Fibroblast of lung (primary cell): Measurements from ENCODE around the gene ARID3A. TPM values are rescaled to one million over a fixed set of nuclear protein-coding genes. Genes with fewer than 3 reads are reported as not detected.

Experiments
- DNase-seq, 2 donors: peaks; one replicate each; pipeline versions ENCODE4 v3.0.0 to v3.0.0-alpha.2; 2010; ENCODE audit warnings: low read depth in 2 of 2
- H2AFZ ChIP-seq: 2 replicates; pipeline ENCODE4 v1.5.1; 2012; ENCODE audit warnings: low read length, control low read depth, inconsistent platforms
- H3K27ac ChIP-seq: 2 replicates; pipeline ENCODE4 v1.5.1; 2011; ENCODE audit warnings: low read length, control low read depth; ENCODE audit not compliant: insufficient read depth
- H3K27me3 ChIP-seq: 2 replicates; pipeline ENCODE4 v1.5.1; 2011; ENCODE audit warnings: mild to moderate bottlenecking, low read length; ENCODE audit not compliant: control insufficient read depth, insufficient read depth
- H3K36me3 ChIP-seq: 2 replicates; pipeline ENCODE4 v1.5.1; 2011; ENCODE audit warnings: low read length; ENCODE audit not compliant: control insufficient read depth, insufficient read depth
- H3K4me1 ChIP-seq: 2 replicates; pipeline ENCODE4 v1.5.1; 2011; ENCODE audit warnings: low read length; ENCODE audit not compliant: control insufficient read depth, insufficient read depth; ENCODE audit errors: extremely low read depth
- H3K4me2 ChIP-seq: 2 replicates; pipeline ENCODE4 v1.5.1; 2011; ENCODE audit warnings: low read length, control low read depth; ENCODE audit not compliant: insufficient read depth; ENCODE audit errors: extremely low read depth
- H3K4me3 ChIP-seq, 4 experiments: fragments of 200-600 bp in 1 of 4; sonication (generic) in 1 of 4; replicated peaks in 1 of 4; 2 replicates each; pipeline ENCODE4 v1.5.1; 2011 to 2016; ENCODE audit warnings: low read length in 4 of 4, low read depth in 3 of 4, mild to moderate bottlenecking in 3 of 4, control low read depth in 2 of 4, inconsistent platforms in 1 of 4, mixed read lengths in 1 of 4; ENCODE audit not compliant: insufficient read depth in 1 of 4; ENCODE audit errors: control extremely low read depth in 1 of 4
- H3K79me2 ChIP-seq: 2 replicates; pipeline ENCODE4 v1.5.1; 2012; ENCODE audit warnings: mild to moderate bottlenecking, low read length, inconsistent platforms; ENCODE audit not compliant: control insufficient read depth, insufficient read depth
- H3K9ac ChIP-seq: 2 replicates; pipeline ENCODE4 v1.5.1; 2011; ENCODE audit warnings: mild to moderate bottlenecking, low read length, control low read depth; ENCODE audit not compliant: insufficient read depth
- H3K9me3 ChIP-seq: 2 replicates; pipeline ENCODE4 v1.5.1; 2012; ENCODE audit warnings: low read depth, low read length; ENCODE audit not compliant: control insufficient read depth, insufficient read depth
- H4K20me1 ChIP-seq: 2 replicates; pipeline ENCODE4 v1.5.1; 2011; ENCODE audit warnings: low read length; ENCODE audit not compliant: control insufficient read depth, insufficient read depth; ENCODE audit errors: extremely low read depth
- EZH2 ChIP-seq: IDR thresholded peaks from 2 replicates; pipeline ENCODE4 v1.5.1; 2012; ENCODE audit warnings: low read length, control low read depth, mild to moderate bottlenecking; ENCODE audit errors: missing control alignments
- polyA plus RNA-seq, 2 donors: library from polyadenylated mRNA; depleted of rRNA in 1 of 2; stranded (reverse) in 1 of 2; unstranded in 1 of 2; fragments of >200 nt; gene quantifications; 2 replicates each; pipeline ENCODE4 v1.2.1, GENCODE V29; 2011 to 2012; ENCODE audit warnings: missing spikeins in 1 of 2
- total RNA-seq: library from RNA; depleted of rRNA; stranded (reverse); fragments of >200 nt; gene quantifications from 2 replicates; pipeline ENCODE4 v1.2.1, GENCODE V29; 2014
- TF ChIP-seq, protein P1 (sequence below), 2 donors: IDR thresholded peaks in 1 of 2; conservative IDR thresholded peaks in 1 of 2; 1 replicate in 1 of 2; 2 replicates in 1 of 2; pipeline ENCODE4 v1.5.1; 2011 to 2012; ENCODE audit warnings: low read length in 2 of 2, control low read depth in 1 of 2, inconsistent platforms in 1 of 2, low read depth in 1 of 2, mild to moderate bottlenecking in 1 of 2

The ARID3A gene
- total and polyA plus RNA-seq, 2 donors (not counting 1 experiment from before 2014, with no cell fraction given) = 6.4 to 14.9 TPM

DNA sequence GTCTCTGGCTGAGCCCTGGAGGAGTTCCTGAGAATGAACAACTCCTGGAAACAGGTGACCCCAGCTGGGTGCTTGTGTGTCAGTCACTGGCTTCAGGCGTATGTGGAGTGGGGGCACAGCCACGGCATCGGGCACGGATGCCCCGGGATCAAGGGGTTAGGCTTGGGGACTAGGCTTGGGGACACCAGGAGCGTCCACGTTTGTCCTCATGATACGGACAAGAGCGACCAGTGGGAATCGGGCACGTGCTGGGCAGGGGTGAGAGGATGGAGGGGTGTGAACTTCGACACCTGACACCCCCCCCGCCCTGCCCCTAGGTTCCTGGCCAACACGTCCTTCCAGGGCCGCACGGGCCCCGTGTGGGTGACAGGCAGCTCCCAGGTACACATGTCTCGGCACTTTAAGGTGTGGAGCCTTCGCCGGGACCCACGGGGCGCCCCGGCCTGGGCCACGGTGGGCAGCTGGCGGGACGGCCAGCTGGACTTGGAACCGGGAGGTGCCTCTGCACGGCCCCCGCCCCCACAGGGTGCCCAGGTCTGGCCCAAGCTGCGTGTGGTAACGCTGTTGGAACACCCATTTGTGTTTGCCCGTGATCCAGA lies 78.5 kb downstream of the ARID3A start:
- Histone ChIP-seq H3K27me3 (peaks cover 9% of the 10 kb centered on the region), H3K36me3 (peaks cover 1% of the 10 kb centered on the region), H3K4me3 (no peak overlapping the region), H3K9me3 (no peaks in the 10 kb centered on the region), H4K20me1 (no peaks in the 10 kb centered on the region), H3K4me2 (no peak overlapping the region), H3K4me1 (peaks cover 8% of the 10 kb centered on the region), H3K9ac (no peak overlapping the region), H3K79me2 (no peaks in the 10 kb centered on the region), H2AFZ (no peak overlapping the region), H3K27ac (no peak overlapping the region)
- TF ChIP-seq EZH2 = no peak
- TF ChIP-seq, protein P1, sequence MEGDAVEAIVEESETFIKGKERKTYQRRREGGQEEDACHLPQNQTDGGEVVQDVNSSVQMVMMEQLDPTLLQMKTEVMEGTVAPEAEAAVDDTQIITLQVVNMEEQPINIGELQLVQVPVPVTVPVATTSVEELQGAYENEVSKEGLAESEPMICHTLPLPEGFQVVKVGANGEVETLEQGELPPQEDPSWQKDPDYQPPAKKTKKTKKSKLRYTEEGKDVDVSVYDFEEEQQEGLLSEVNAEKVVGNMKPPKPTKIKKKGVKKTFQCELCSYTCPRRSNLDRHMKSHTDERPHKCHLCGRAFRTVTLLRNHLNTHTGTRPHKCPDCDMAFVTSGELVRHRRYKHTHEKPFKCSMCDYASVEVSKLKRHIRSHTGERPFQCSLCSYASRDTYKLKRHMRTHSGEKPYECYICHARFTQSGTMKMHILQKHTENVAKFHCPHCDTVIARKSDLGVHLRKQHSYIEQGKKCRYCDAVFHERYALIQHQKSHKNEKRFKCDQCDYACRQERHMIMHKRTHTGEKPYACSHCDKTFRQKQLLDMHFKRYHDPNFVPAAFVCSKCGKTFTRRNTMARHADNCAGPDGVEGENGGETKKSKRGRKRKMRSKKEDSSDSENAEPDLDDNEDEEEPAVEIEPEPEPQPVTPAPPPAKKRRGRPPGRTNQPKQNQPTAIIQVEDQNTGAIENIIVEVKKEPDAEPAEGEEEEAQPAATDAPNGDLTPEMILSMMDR (conservative IDR thresholded peaks at IDR 0.05 in 1 of 2, IDR thresholded peaks at IDR 0.05 in 1 of 2; ENCODE audit: low read depth in 1 of 2, low read length in 2 of 2) = no peak
- no peak for DNase-seq

DNA sequence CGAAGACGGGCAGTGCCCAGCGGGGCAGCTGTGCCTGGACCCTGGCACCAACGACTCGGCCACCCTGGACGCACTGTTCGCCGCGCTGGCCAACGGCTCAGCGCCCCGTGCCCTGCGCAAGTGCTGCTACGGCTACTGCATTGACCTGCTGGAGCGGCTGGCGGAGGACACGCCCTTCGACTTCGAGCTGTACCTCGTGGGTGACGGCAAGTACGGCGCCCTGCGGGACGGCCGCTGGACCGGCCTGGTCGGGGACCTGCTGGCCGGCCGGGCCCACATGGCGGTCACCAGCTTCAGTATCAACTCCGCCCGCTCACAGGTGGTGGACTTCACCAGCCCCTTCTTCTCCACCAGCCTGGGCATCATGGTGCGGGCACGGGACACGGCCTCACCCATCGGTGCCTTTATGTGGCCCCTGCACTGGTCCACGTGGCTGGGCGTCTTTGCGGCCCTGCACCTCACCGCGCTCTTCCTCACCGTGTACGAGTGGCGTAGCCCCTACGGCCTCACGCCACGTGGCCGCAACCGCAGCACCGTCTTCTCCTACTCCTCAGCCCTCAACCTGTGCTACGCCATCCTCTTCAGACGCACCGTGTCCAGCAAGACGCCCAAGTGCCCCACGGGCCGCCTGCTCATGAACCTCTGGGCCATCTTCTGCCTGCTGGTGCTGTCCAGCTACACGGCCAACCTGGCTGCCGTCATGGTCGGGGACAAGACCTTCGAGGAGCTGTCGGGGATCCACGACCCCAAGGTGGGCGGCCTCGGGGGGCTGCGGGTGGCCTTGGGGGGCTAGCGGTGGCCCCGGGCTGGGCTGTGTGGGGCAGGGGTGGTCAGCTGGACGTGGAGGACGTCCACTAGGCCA lies 79.2 kb downstream of the ARID3A start:
- Histone ChIP-seq H4K20me1 (no peaks in the 10 kb centered on the region), H3K27me3 (peaks cover 6% of the 10 kb centered on the region), H3K27ac (no peak overlapping the region), H3K4me2 (no peak overlapping the region), H2AFZ (no peak overlapping the region), H3K36me3 (peaks cover 1% of the 10 kb centered on the region), H3K79me2 (no peaks in the 10 kb centered on the region), H3K4me1 (peaks cover 13% of the 10 kb centered on the region), H3K9ac (no peak overlapping the region), H3K9me3 (no peaks in the 10 kb centered on the region), H3K4me3 (no peak overlapping the region)
- no peak for DNase-seq
- TF ChIP-seq, protein P1 (conservative IDR thresholded peaks at IDR 0.05 in 1 of 2, IDR thresholded peaks at IDR 0.05 in 1 of 2; ENCODE audit: low read depth in 1 of 2, low read length in 2 of 2) = no peak
- no peak for TF ChIP-seq EZH2

DNA sequence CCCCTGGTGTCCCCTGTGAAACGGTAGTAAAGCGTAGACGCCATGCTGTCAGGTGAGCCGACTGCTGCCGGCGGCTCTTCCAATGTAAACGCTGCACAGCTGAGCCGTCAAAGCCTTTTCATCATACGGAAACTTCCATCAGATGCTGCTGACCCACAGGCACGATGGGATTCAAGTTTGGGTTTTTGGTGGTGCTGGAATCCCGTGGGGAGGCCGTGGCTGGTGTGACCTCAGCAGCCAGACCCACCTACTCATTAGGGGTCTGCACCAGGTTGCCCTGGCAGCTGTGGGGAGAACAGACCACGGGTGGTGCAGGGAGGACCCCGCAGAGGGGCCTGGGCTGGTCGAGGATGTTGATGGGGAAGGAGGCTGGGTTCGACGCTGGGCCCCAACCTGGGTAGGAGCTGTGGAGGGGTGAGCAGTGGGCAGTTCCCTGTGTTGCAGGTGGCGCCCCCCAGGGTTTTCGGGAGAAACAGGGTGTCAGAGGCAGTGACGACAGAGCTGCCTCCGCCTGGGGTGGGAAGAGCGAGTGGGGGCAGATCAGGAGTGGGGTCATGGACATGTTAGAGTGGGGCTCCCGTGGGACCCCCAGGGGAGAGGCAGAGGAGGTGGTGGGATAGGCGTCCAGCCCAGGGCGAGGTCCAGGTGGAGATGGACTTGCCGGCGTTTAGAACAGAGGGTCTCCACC lies 81.0 kb downstream of the ARID3A start:
- Histone ChIP-seq H3K9me3 (no peaks in the 10 kb centered on the region), H3K36me3 (peaks cover 5% of the 10 kb centered on the region), H3K27ac (no peak overlapping the region), H3K4me3 (no peak overlapping the region), H3K9ac (no peak overlapping the region), H3K4me2 (no peak overlapping the region), H3K4me1 (peaks cover 16% of the 10 kb centered on the region), H3K79me2 (no peaks in the 10 kb centered on the region), H4K20me1 (no peaks in the 10 kb centered on the region), H2AFZ (no peak overlapping the region), H3K27me3 (peaks cover 3% of the 10 kb centered on the region)
- no peak for DNase-seq
- TF ChIP-seq, protein P1 (conservative IDR thresholded peaks at IDR 0.05 in 1 of 2, IDR thresholded peaks at IDR 0.05 in 1 of 2; ENCODE audit: low read depth in 1 of 2, low read length in 2 of 2) = no peak
- no peak for TF ChIP-seq EZH2
